HG02885 (cell line): Measurements from ENCODE around the gene C7orf33.
A peak's percentile ranks its signal among the peaks of the same experiment; 100 is the strongest.
"Not testable (repeated sequence)": the region's sequence is repeated elsewhere in the genome, so short reads cannot be mapped to it uniquely, and the experiment has no call there.

Experiments
- ATAC-seq: cut with Tn5 transposase; IDR thresholded peaks from one replicate; pipeline ENCODE4 v1.9.1; 2021; ENCODE audit warnings: mild to moderate bottlenecking; ENCODE audit not compliant: unreplicated experiment, poor library complexity

Gene C7orf33, protein sequence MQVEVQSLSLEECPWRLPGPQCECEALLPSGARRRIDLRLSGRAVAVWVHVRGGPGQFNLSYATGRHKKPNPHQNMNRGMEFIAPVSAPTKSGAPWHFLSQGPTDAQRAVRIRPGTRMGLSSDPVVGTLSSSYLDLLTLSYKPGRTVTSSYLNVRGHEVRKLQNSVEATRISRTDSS

DNA sequence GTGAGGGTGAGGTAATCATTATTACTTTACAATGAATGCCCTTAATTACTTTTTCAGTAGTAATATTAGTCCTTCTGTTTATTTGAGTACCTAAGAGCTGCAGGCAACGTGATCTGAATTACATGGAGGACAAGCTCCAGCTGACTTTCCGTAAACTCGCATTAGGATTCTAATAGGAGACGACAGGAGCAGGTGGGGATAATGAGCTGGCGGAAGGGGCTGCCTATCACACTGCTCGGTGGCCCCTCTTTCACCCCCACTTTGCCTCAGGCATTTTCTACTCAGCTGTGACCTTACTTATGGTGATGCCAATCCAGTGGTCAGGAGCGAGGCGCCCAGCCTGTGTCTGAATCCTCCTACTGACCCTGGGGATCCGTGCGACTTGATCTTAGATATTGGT lies at the start of gene C7orf33:
Gene C7orf33, plus strand, starts transcription at position 296 of the 400 bp plus-strand sequence. CDS start 160 bp downstream, outside the sequence.
- ATAC-seq, result no peak

DNA sequence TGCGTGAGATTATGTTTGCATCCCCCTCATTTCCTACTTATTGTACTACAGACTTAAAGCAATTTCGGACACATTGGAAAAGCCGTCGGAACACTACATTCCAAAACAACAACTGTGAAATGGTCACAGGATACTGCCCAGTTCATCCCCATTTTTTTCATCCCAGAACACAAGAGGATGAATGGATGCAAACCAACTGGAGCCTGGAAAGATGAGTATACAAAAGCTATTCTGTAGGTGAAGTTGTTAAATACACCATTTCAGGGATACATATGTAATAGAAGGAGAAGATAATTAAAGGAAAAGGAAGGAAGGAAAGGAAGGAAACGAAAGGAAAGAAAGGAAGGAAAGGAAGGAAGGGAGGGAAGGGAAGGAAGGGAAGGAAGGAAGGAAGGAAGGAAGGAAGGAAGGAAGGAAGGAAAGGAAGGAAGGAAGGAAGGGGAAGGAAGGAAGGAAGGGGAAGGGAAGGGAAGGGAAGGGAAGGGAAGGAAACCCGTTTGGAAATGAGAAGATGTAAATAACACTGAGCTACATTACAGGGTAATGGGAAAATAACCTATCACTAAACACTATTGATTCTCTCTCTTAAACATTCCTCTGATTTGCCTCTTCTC lies 48.6 kb upstream of the C7orf33 start:
- no peak for ATAC-seq

DNA sequence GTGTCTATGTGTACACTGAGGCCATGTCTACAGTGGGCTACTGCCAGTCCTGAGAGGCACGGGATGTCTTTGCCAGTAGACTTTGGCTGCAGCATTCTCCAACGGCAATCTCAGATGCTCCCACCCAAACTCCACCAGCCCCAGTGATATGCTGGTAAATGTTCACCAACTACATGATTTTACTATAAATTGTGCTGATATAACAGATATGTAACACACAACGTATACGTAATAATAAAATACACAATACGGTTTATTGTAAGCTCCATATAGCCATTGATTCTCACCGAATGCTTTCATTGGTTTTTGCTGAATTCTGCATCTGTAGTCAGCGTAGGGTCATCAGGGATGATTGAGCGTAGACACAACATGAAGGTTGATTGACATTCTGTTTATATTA lies 47.3 kb upstream of the C7orf33 start:
- ATAC-seq, result no peak

DNA sequence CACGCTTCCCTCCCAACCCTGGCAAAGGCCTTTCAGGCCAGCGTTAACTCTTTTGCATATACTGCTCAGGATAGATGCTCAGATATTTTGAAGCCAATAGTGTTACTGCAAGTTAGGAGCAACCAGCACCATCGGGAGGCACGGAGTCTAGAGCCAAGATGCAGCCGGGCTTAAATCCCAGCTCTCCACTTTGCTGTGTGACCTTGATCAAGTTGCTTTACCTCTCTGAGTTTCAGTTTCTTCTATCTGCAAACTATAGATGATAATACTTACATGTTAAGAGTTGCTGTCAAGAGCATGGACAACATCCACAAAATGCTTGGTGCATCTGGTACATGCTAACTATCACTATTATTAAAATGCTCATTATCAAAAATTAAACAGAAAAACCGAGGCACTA lies 45.4 kb upstream of the C7orf33 start:
- no peak for ATAC-seq

DNA sequence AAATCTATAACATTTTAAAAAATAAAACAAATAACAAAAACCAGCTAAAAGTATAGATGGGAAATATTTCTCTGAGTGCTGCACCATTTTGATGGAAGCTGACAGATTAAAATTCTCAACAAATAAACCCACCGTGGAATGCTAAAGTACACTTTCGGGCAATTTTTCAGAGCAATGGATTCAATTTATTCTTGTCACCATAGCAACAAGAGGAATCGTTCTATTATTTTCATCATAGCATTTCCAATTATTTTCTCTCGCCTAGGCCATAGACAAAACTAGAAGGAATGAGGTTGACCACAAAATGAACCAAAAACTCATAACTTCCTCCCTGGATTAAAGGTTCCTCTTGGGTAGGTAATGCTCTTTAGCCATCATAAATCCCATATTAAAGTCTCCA lies 44.6 kb upstream of the C7orf33 start:
- no peak for ATAC-seq

DNA sequence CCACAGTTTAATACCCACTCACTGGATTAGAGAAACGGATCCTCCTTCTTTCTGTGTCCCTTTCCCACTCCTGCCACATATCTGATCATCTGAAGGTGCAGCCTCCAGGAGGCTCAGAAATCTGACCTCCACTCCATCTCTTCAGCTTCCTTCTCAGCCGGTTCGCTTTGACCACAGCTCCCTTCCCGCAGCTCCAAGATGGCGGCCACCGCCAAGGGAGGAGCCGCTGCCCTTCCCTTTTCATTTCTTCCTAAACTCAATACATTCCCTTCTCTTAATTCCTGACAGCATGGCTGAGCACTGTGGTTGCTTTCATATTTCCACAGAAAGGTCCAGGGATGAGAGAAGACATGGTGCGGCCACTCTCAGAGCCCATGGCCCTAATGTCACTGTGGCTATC lies 43.7 kb upstream of the C7orf33 start:
- ATAC-seq, result no peak

DNA sequence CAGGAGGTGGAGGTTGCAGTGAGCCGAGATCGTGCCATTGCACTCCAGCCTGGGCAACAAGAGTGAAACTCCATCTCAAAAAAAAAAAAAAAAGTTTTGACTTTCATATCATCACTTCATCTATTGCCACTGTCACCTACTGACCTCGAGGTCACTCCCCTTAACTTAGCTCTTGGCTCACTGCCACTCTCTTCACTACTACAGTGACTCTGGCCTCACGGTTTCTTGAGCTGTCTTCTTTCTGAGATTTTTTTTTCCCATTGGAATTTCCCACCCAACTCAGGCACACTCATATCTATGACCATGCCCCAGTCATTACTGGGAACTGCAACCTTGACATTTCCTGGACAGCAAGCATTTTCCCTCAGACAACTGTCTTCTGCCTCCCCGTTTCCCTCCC lies 42.6 kb upstream of the C7orf33 start:
- no peak for ATAC-seq

DNA sequence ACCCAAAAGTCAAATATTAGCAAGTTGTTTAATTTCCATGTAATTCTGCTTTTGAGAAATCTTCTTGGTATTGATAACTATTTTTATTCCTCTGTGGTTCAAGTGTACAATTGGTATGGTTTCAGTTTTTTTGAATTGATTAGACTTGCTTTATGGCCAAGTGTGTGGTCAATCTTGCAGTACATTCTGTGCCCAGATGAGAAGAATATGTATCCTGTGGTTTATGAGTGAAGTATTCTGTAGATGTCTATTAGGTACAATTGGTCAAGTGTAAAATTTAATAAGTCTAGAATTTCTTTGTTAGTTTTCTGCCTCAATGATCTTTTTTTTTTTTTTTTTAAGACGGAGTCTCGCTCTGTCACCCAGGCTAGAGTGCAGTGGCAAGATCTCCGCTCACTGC lies 36.6 kb upstream of the C7orf33 start:
- no peak for ATAC-seq

DNA sequence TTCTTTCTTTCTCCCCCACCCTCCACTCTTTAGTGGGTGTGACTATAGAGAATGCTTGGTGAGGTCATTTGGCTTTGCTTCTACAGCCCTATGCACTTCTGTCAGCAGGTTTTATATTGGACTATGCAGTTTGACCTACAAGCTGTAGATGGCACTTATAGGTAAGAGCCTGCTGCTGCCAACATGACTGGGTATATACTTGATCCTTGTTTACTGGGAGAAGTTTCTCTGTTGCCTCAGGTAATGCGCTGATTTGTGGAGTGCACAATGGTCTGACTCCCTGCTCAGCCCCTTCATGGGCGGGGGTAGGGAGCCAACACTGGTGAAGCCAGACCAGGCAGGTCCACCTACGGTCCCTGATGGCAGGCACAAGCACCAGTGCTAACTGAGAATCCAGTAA lies 33.7 kb upstream of the C7orf33 start:
- ATAC-seq, result no peak

DNA sequence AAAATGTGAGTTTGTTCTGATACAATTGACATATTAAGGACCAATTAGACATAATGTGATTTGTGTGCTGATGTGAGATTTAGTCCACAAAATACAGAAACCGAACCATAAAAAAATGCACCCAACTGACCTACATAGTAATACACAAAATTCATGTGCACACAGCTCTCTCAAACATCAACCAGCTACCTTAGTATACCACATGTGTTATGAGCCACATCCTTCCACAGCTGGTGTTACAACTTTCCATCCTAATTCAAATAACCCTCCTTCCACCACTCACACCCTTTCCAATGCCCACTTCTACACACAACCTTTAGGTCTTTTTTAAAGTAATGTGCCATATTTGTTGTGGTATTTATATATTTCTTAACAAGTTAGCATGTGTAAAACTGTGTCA lies 31.7 kb upstream of the C7orf33 start:
- ATAC-seq, result no peak

DNA sequence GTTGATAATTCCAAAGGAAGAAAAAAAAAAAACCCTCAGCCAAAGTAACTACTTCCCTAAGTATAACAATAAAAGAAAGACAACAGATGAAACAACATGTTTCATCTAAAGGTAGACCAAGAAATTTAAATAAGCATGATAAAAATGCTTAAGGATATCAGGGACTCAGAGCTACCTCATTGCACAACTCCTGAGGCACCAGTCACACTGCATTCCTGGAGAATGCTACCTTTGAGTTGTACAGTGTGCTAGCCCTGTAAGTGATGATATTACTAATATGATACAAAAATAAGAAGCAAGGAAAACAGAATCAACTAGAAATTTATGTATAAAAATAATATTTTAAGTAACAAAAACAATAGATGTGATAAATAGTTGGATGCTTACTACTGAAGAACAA lies 29.5 kb upstream of the C7orf33 start:
- no peak for ATAC-seq

DNA sequence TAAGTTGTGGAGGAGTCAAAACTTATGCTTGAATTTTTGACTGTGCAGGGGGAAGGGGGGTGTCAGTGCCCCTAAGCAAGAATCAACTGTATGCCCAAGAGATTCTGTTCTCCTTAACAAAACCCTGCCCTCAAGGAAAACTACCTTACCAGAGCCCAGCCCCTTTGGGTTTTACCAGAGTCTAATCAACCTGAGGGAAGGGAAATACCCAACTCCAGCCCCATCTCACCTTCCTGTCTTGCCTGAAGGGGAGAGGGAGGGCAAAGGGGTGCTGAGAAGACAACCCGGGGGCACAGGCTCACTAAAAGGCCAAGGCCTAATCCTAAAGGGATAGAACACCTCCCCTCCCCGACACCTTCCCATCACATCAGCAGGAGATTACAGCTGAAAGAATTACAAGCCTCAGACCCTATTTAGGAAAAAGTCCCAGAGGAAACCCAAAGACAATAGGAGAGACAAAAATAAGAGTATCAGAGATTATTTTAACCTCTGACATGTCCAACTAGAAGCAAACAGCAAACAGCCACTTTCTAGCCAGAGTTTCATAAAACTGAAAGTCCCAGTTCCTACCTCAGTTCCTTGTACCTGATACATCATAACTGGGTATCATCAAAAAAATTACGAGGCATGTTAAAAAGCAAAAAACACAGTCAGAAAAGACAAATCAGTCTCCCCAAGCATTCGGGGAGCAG lies 26.8 kb upstream of the C7orf33 start:
- peak; percentile 50 for ATAC-seq

DNA sequence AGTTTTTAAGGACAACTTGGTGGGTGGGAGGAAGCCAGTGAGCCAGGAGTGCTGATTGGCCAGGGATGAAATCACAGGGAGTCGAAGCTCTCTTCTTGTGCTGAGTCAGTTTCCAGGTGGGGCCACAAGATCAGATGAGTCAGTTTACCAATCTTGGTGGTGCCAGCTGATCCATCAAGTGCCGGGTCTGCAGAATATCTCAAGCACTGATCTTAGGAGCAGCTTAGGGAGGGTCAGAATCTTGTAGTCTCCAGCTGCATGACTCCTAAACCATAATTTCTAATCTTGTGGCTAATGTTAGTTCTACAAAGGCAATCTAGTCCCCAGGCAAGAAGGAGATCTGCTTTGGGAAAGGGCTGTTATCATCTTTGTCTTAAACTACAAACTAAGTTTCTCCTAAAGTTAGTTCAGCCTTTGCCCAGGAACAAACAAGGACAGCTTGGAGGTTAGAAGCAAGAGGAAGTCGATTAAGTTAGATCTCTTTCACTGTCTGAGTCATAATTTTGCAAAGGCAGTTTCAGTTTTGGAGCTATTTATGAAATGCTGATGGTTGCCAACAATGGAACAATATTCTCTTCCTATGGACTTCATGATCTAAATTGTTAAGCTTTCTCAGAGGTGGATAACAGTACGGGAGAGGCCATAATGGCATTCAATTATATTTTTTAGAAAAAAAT lies 26.2 kb upstream of the C7orf33 start:
- ATAC-seq, result peak; percentile 87

DNA sequence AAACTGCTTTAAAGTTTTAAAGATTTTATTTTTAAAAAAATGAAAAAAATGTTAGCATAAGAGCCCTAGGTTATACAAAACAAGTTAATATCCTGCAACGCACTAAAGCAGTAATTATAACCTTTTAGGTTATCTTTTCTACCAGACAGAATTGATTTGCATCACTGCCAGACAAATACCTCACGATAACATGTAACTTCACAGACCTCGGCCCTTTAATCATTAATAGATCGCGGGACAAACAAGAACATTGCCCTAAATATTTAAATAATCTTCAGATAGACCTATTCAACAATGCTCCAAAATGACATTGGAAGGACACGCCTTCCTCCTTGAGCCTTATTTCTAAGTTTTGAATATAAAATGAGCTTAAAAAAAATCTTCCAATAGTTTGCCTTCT lies 23.8 kb upstream of the C7orf33 start:
- ATAC-seq, result no peak

DNA sequence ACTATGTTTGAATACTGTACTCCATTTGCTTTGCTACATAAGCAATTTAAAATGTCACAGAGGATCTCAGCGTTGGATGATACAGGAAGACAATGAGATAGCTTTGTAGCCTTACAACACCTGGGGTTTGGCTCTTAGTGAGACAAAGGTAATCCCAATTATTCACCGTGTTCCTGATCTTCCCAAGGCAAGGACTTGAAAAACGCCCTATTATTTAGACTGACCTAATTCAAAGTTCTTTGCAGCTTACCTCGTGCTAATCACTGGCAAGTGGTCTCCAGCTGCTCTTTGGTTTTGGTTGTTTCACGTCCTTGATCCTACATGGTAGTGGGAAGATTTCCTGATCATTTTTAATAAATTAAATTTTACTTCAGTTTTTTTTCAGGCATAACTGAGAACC lies 23.0 kb upstream of the C7orf33 start:
- ATAC-seq, result no peak

DNA sequence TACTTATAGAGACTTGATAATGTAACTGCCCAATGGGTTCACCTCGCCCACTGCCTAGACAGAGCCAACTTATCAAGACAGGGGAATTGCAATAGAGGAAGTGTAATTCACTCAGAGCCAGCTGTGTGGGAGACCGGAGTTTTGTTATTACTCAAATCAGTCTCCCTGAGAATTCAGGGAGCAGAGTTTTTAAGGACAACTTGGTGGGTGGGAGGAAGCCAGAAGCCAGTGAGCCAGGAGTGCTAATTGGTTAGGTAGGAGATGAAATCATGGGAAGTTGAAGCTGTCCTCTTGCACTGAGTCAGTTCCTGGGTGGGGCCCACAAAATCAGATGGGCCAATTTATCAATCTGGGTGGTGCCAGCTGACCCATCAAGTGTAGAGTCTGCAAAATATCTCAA lies 20.1 kb upstream of the C7orf33 start:
- ATAC-seq, result no peak

DNA sequence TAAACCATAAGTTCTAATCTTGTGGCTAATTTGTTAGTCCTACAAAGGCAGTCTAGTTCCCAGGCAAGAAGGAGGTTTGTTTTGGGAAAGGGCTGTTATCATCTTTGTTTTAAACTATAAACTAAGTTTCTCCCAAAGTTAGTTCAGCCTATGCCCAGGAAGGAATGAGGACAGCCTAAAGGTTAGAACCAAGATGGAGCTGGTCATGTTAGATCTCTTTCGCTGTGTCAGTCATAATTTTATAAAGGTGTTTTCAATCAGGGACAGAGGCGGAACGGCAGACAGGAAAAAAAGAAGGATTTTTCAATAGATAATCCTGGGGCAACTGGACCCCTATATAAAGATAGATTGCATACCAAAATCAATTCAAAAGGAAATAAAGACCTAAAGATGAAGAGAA lies 19.6 kb upstream of the C7orf33 start:
- ATAC-seq, result not testable (repeated sequence)

DNA sequence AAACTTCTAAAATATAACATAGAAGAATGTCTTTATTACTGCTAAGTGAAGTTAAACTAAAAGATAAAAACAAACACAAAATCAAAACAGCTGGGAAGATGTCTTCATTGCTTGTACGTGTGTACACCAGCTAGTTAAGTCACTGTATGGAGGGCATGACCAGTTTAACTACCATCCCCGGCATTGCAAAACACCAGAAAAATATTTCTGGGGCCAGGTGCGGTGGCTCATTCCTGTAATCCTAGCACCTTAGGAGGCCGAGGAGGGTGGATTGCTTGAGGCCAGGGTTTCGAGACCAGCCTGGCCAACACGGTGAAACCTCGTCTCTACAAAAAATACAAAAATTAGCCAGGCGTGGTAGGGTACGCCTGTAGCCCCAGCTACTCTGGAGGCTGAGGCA lies 19.2 kb upstream of the C7orf33 start:
- ATAC-seq, result no peak

DNA sequence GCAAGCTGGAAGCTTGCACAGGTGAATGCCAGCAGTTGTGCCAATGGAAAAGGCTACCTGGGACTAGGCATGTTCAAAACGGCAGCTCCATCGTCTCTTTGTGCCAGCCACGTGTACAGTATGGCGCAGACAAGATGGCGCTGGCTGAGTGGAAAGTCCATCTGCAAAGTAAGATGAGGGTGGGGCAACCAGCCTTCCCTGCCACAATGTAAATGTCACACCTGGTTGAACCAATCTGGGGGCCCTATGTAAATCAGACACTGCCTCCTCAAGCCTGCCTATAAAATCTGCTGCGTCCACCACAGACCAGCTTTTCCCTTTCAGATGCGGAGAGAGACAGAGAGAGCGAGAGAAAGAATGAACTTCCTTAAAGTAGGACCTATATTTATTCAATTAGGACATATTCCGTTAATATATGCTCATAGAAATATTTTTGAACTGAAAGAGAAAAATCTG lies 18.5 kb upstream of the C7orf33 start:
- no peak for ATAC-seq

DNA sequence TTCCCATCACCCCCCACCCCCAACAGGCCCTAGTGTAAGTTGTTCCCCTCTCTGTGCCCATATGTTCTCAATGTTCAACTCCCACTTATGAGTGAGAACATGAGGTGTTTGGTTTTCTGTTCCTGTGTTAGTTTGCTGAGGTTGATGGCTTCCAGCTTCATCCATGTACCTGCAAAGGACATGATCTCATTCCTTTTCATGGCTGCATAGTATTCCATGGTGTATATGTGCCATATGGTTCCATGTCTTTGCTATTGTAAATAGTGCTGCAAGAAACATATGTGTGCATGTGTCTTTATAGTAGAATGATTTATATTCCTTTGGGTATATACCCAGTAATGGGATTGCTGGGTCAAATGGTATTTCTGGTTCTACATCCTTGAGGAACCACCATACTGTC lies 17.0 kb upstream of the C7orf33 start:
- ATAC-seq, result not testable (repeated sequence)
